Measurements from ENCODE around the gene USP47.

- TF ChIP-seq NFRKB (IDR thresholded peaks at IDR 0.05) (no peak), CC2D1A (CRISPR knock-in tag; IDR thresholded peaks at IDR 0.05) (no peak), ZKSCAN8 (CRISPR knock-in tag; IDR thresholded peaks at IDR 0.05; ENCODE audit: borderline replicate concordance) (no peak)
Observed at GRCh38 chr11:11973866-11974265, 132.1 kb downstream of the USP47 start.
